ENCODE measurements around the gene RBM46. TPM values are rescaled to one million over a fixed set of nuclear protein-coding genes. Genes with fewer than 3 reads are reported as not detected.

Gene RBM46
- total RNA-seq, 1 donor from 2014 or later = not detected

DNA sequence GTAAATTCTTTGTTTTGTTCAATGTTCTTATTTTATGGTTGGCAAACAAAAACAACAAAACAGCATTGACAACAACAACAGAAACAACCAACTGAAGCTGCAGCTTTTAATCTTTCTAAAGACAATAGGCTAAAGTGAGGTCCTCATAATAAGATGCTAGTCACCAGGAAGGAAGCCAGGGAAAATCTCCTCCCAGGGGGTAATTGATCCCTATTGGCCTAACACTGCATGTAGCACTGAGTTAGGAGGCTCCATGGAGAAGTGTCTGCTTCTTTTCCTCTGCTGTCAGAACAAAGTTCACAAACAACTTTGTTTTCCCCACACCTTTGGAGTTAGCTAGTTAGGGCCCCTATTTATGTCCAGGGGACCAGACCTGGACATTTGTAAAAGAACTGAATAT lies 42.0 kb upstream of the RBM46 start:
- H3K36me3 ChIP-seq = no peaks in the 10 kb centered on the region
- TF ChIP-seq, protein P1, sequence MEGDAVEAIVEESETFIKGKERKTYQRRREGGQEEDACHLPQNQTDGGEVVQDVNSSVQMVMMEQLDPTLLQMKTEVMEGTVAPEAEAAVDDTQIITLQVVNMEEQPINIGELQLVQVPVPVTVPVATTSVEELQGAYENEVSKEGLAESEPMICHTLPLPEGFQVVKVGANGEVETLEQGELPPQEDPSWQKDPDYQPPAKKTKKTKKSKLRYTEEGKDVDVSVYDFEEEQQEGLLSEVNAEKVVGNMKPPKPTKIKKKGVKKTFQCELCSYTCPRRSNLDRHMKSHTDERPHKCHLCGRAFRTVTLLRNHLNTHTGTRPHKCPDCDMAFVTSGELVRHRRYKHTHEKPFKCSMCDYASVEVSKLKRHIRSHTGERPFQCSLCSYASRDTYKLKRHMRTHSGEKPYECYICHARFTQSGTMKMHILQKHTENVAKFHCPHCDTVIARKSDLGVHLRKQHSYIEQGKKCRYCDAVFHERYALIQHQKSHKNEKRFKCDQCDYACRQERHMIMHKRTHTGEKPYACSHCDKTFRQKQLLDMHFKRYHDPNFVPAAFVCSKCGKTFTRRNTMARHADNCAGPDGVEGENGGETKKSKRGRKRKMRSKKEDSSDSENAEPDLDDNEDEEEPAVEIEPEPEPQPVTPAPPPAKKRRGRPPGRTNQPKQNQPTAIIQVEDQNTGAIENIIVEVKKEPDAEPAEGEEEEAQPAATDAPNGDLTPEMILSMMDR (IDR thresholded peaks at IDR 0.05; ENCODE audit: borderline replicate concordance) = no peak
- peaks cover 51% of the 10 kb centered on the region for H3K27me3 ChIP-seq (ENCODE audit: low read depth)
- H3K4me3 ChIP-seq = no peak overlapping the region
- intact Hi-C loops (cut with micrococcal nuclease) = no loop called here
- H3K27ac ChIP-seq (replicated peaks) = no peak overlapping the region
- H3K4me1 ChIP-seq = peaks cover 27% of the 10 kb centered on the region
- DNase-seq = no peak
- H3K9me3 ChIP-seq (replicated peaks) = no peaks in the 10 kb centered on the region

DNA sequence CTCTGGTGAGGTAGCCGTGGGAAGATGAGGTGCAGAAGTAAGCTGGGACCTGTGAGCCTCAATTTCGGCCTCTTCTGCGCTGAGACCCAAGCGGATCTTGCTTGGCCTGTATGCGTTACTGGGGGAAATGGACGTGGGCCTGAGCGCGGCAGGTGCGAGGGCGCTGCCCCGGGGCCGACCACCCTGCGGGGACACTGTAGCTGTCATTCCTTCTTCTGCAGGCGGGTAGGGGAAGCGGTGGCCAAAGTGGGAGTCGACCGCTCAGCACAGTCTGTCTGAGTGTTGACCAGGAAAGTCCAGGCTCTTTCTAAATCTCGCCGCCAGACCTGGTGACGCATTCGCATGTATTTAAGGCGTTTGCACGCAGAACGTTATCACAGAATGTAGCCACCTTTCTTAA lies 40.6 kb upstream of the RBM46 start:
- no peak for DNase-seq
- intact Hi-C loops (cut with micrococcal nuclease) = no loop called here
- H3K9me3 ChIP-seq (replicated peaks) = no peaks in the 10 kb centered on the region
- H3K27me3 ChIP-seq (ENCODE audit: low read depth) = peaks cover 61% of the 10 kb centered on the region
- no peak overlapping the region for H3K4me3 ChIP-seq
- H3K27ac ChIP-seq (replicated peaks) = no peak overlapping the region
- peaks cover 29% of the 10 kb centered on the region for H3K4me1 ChIP-seq
- TF ChIP-seq, protein P1 (IDR thresholded peaks at IDR 0.05; ENCODE audit: borderline replicate concordance) = no peak
- no peaks in the 10 kb centered on the region for H3K36me3 ChIP-seq

DNA sequence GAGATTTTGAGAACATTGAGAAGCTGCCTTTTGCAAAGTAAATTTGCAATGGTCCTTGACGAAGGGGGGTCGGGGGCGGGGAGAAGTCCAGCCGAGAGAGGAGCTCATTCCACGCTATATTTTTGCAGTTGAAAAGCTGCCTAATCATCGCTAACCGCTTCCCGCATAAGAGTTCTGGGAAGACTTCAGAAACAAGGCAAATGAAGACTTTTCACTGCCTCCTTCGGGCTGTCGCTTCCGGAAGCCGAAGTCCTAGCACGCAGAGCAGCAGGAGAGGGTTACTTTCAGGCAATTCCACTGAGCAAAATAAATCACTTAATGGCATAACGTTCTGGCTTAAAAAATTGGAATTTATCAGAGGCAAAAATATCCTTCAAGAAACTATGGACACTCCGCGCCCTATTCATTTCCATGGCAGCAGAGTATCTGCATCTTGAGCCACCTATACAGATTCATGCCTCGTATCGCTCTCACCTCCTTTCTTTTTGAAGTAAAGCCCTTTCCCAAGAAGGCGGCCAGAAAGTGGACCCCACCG lies 39.9 kb upstream of the RBM46 start:
- TF ChIP-seq, protein P1 (IDR thresholded peaks at IDR 0.05; ENCODE audit: borderline replicate concordance) = no peak
- no peaks in the 10 kb centered on the region for H3K9me3 ChIP-seq (replicated peaks)
- intact Hi-C loops (cut with micrococcal nuclease) = no loop called here
- H3K4me3 ChIP-seq = peak overlapping the region; percentile 59
- H3K4me1 ChIP-seq = peaks cover 29% of the 10 kb centered on the region
- H3K27ac ChIP-seq (replicated peaks) = no peak overlapping the region
- no peaks in the 10 kb centered on the region for H3K36me3 ChIP-seq
- no peak for DNase-seq
- peaks cover 66% of the 10 kb centered on the region for H3K27me3 ChIP-seq (ENCODE audit: low read depth)

DNA sequence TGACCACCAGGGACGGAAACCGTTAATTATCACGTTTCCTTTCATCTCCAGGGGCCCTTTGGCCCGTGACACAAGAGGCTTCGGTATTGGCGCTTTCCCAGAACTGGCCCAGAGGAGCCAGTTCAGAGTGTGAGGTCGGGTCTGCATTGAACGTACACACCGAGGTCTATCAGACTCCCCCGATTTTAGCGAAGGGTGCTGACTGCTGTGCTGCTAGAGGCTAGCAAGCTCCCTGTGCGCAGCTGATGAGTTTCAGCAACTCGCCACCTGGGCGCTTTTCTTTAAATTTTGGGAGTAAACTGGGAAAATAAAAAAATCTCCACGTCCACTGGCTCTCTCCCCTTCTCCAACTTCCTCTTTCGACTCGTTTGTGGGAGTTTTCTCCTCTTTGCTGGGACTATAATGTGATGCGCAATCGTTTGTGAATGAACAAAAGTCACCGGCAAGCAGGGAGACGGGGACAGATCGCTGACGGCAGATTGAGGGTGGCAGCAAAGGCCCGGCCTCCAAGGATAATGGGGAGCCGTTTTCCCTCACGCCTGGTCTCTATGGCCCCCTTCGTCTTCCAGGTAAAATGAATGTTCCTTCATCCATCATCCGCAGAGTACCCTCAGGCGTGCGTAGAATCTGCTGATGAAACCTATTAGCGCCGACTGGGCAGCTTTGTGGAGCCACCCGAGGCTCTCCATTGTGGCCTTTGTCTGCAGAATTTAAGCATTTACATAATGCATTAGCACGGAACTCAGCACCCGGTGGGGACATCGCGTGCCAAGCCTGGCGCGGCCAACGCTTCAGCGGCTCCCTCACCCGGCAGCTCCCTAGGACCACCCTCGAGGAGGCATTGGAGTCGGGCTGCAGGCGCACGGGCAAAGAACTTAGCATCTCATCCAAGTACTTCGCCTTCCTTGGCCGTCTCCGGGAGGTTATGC lies 38.9 kb upstream of the RBM46 start:
- no peaks in the 10 kb centered on the region for H3K9me3 ChIP-seq (replicated peaks)
- H3K27me3 ChIP-seq (ENCODE audit: low read depth) = peaks cover 76% of the 10 kb centered on the region
- DNase-seq = no peak
- intact Hi-C loops (cut with micrococcal nuclease) = no loop called here
- H3K4me3 ChIP-seq = peak overlapping the region; percentile 59
- H3K36me3 ChIP-seq = no peaks in the 10 kb centered on the region
- H3K27ac ChIP-seq (replicated peaks) = no peak overlapping the region
- H3K4me1 ChIP-seq = peaks cover 29% of the 10 kb centered on the region
- TF ChIP-seq, protein P1 (IDR thresholded peaks at IDR 0.05; ENCODE audit: borderline replicate concordance) = no peak

DNA sequence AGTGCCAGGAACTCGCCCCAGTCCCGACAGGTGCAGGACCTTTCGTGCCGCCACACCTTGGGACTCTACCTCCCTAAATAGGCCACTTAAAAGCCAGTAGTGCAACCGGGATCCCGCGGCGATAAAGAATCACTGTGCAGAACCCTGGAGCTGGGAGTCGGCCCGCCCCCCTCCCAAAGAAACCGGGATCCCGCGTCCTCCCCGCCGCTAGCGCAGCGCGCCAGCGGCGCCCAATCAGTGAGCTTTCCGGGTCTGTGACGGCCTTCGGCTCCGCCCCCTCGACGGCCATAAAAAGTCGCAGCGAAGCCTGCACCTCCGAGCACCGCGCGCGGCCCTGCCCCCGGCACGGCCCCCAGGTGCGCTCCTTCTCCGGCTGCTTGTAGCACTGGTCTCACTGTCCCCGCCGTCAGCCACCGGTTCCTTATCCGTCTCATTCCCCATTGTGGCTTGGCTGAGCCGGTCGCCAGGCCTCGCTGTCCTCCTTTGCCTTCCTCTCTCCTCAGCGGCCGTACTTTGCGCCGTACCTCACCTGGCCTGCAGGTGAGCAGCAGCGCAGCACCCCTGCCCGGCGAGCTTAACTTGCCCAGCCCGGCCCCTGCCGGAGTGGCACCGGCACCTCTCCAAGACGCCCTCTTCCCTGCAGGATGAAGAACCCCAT lies 37.3 kb upstream of the RBM46 start, which contains the start of gene LRAT:
LRAT (plus strand) TSS at position 318 of the 658 bp plus-strand sequence; CDS start at position 645, 327 bp downstream.
- TF ChIP-seq, protein P1 (IDR thresholded peaks at IDR 0.05; ENCODE audit: borderline replicate concordance) = no peak
- peaks cover 90% of the 10 kb centered on the region for H3K27me3 ChIP-seq (ENCODE audit: low read depth)
- no peak within 1 kb of the TSS for H3K27ac ChIP-seq (replicated peaks)
- peaks cover 29% of the 10 kb centered on the region for H3K4me1 ChIP-seq
- no peaks in the 10 kb centered on the region for H3K9me3 ChIP-seq (replicated peaks)
- peak within 1 kb of the TSS; percentile 59 for H3K4me3 ChIP-seq
- no peaks in the 10 kb centered on the region for H3K36me3 ChIP-seq
- intact Hi-C loops (cut with micrococcal nuclease) = no loop called here
- DNase-seq = peak; percentile 21
